Breast epithelium (tissue), 4 donors: ENCODE results near the gene DUS3L. TPM values are rescaled to one million over a fixed set of nuclear protein-coding genes. Genes with fewer than 3 reads are reported as not detected.

ENCODE experiments used
- DNase-seq, 2 donors: peaks; one replicate each; pipeline ENCODE4 v3.0.0-alpha.2; 2019; ENCODE audit warnings: low spot score in 2 of 2
- H3K27ac ChIP-seq, 2 donors: fragments of 200-600 bp; sonication (generic) in 1 of 2; one replicate each; pipeline ENCODE4 v1.5.1; 2016 to 2019; ENCODE audit warnings: mild to moderate bottlenecking in 1 of 2
- H3K27me3 ChIP-seq, 2 donors: fragments of 200-600 bp; sonication (generic) in 1 of 2; one replicate each; pipeline versions ENCODE4 v1.5.1 to v1.6.0; 2017 to 2019; ENCODE audit warnings: control low read depth in 1 of 2, mild to moderate bottlenecking in 1 of 2
- H3K36me3 ChIP-seq: fragments of 200-600 bp; one replicate; pipeline ENCODE4 v1.5.1; 2019
- H3K4me1 ChIP-seq, 2 donors: fragments of 200-600 bp; sonication (generic); one replicate each; pipeline ENCODE4 v1.5.1; 2016 to 2019; ENCODE audit warnings: control low read depth in 1 of 2
- H3K4me3 ChIP-seq, 3 donors: fragments of 200-600 bp; sonication (generic); 1 replicate in 2 of 3; 2 replicates in 1 of 3; pipeline ENCODE4 v1.5.1; 2016 to 2019; ENCODE audit warnings: mild to moderate bottlenecking in 3 of 3, moderate library complexity in 2 of 3
- H3K9me3 ChIP-seq, 2 donors: fragments of 200-600 bp; sonication (generic) in 1 of 2; one replicate each; pipeline ENCODE4 v1.5.1; 2016 to 2019; ENCODE audit warnings: control low read depth in 1 of 2
- POLR2A ChIP-seq: fragments of 450-650 bp; IDR thresholded peaks from one replicate; pipeline ENCODE4 v1.6.1; 2016; ENCODE audit warnings: antibody characterized with exemption, mild to moderate bottlenecking, moderate library complexity
- POLR2AphosphoS5 ChIP-seq, 3 donors: sonication (generic); formaldehyde crosslinking; IDR thresholded peaks; one replicate each; pipeline ENCODE4 v1.6.1; 2017; ENCODE audit warnings: antibody characterized with exemption in 3 of 3
- intact Hi-C: fragments of 100-400 bp; cut with DNase I; formaldehyde crosslinking; loops from one replicate; pipeline ENCODE4 v1.15.1; 2023; ENCODE audit warnings: low total_unique reads
- total RNA-seq, 3 donors: library from RNA; depleted of rRNA; stranded (reverse); fragments of >200 nt; gene quantifications; one replicate each; pipeline ENCODE4 v1.1.0, GENCODE V29; 2016
- TF ChIP-seq, protein P1 (sequence below), 3 donors: fragments of 450-650 bp; IDR thresholded peaks; one replicate each; pipeline ENCODE4 v1.5.1; 2016 to 2017; ENCODE audit warnings: antibody characterized with exemption in 3 of 3, mild to moderate bottlenecking in 3 of 3, moderate library complexity in 3 of 3

DUS3L gene
- total RNA-seq, 3 donors from 2014 or later = 28.8 to 44.9 (median 37.2) TPM

DNA sequence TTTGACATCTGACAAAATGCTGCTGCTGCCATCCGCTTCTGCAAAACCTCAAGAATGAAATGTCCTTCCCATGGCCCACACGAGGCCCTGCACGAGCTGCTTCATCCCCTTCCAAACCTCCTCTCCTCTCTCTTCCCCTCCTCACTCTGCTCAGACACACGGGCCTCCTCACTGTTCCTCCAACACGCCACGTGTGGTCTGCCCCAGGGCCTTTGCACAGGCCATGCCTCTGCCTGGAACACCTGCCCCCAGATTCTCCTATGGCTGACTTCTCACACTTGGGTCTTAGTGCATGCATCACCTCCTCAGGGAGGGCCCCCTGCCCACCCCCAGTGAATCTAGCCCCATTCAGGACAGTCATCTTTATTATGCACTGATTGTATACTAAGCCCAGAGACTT is 29.8 kb upstream of the DUS3L start:
- Histone ChIP-seq H3K27me3 (no peaks in the 10 kb centered on the region), H3K4me3 (no peak overlapping the region), H3K4me1 (no peaks in the 10 kb centered on the region), H3K27ac (no peak overlapping the region), H3K36me3 (no peaks in the 10 kb centered on the region), H3K9me3 (no peaks in the 10 kb centered on the region)
- no peak for DNase-seq
- intact Hi-C loops = no loop called here
- TF ChIP-seq, protein P1, sequence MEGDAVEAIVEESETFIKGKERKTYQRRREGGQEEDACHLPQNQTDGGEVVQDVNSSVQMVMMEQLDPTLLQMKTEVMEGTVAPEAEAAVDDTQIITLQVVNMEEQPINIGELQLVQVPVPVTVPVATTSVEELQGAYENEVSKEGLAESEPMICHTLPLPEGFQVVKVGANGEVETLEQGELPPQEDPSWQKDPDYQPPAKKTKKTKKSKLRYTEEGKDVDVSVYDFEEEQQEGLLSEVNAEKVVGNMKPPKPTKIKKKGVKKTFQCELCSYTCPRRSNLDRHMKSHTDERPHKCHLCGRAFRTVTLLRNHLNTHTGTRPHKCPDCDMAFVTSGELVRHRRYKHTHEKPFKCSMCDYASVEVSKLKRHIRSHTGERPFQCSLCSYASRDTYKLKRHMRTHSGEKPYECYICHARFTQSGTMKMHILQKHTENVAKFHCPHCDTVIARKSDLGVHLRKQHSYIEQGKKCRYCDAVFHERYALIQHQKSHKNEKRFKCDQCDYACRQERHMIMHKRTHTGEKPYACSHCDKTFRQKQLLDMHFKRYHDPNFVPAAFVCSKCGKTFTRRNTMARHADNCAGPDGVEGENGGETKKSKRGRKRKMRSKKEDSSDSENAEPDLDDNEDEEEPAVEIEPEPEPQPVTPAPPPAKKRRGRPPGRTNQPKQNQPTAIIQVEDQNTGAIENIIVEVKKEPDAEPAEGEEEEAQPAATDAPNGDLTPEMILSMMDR (IDR thresholded peaks at IDR 0.05) = no peak
- TF ChIP-seq POLR2A (no peak), POLR2AphosphoS5 (IDR thresholded peaks at IDR 0.05) (no peak)

- no peaks in the 10 kb centered on the region for H3K27me3 ChIP-seq
- H3K36me3 ChIP-seq = no peaks in the 10 kb centered on the region
- no peaks in the 10 kb centered on the region for H3K9me3 ChIP-seq
- H3K27ac ChIP-seq = no peak overlapping the region
- no peaks in the 10 kb centered on the region for H3K4me1 ChIP-seq
- no peak overlapping the region for H3K4me3 ChIP-seq
- intact Hi-C loops = no loop called here
- TF ChIP-seq, protein P1 (IDR thresholded peaks at IDR 0.05) = no peak
- TF ChIP-seq POLR2AphosphoS5 (IDR thresholded peaks at IDR 0.05) (no peak), POLR2A (no peak)
- DNase-seq = no peak
These were observed 27.6 kb upstream of the DUS3L start for GRCh38 chr19:5818594-5818993.

- Histone ChIP-seq H3K27me3 (no peaks in the 10 kb centered on the region), H3K4me3 (no peak overlapping the region), H3K36me3 (no peaks in the 10 kb centered on the region), H3K27ac (no peak overlapping the region), H3K4me1 (no peaks in the 10 kb centered on the region), H3K9me3 (no peaks in the 10 kb centered on the region)
- TF ChIP-seq, protein P1 (IDR thresholded peaks at IDR 0.05) = no peak
- no peak for TF ChIP-seq POLR2A
- TF ChIP-seq POLR2AphosphoS5 (IDR thresholded peaks at IDR 0.05) = no peak
- intact Hi-C loops = no loop called here
- no peak for DNase-seq
These were observed 26.3 kb upstream of the DUS3L start for GRCh38 chr19:5817218-5817617.

DNA sequence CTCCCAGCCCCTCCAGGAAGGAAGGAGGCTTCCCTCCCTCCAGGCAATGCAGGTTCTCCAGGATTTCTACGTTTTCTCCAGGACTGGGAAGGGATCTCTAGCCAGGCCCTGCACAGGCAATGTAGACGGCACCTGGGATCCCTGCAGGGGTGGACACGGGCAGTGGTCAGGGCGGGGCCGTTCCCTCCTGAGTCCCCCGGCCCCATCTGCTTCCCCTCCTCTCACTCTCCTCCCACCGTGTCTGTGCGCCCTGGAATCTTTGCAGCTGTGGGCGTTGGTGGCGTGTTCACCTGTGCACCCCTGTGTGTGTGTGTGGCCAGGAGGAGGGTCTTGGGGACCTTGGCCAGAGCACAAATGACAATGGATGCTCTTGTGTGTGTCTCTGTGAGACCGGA is 23.9 kb upstream of the DUS3L start:
- TF ChIP-seq, protein P1 (IDR thresholded peaks at IDR 0.05) = no peak
- no peak for TF ChIP-seq POLR2AphosphoS5 (IDR thresholded peaks at IDR 0.05)
- TF ChIP-seq POLR2A = no peak
- Histone ChIP-seq H3K4me1 (no peaks in the 10 kb centered on the region), H3K27ac (no peak overlapping the region), H3K27me3 (no peaks in the 10 kb centered on the region), H3K9me3 (no peaks in the 10 kb centered on the region), H3K4me3 (no peak overlapping the region), H3K36me3 (no peaks in the 10 kb centered on the region)
- intact Hi-C loops = no loop called here
- DNase-seq = no peak

DNA sequence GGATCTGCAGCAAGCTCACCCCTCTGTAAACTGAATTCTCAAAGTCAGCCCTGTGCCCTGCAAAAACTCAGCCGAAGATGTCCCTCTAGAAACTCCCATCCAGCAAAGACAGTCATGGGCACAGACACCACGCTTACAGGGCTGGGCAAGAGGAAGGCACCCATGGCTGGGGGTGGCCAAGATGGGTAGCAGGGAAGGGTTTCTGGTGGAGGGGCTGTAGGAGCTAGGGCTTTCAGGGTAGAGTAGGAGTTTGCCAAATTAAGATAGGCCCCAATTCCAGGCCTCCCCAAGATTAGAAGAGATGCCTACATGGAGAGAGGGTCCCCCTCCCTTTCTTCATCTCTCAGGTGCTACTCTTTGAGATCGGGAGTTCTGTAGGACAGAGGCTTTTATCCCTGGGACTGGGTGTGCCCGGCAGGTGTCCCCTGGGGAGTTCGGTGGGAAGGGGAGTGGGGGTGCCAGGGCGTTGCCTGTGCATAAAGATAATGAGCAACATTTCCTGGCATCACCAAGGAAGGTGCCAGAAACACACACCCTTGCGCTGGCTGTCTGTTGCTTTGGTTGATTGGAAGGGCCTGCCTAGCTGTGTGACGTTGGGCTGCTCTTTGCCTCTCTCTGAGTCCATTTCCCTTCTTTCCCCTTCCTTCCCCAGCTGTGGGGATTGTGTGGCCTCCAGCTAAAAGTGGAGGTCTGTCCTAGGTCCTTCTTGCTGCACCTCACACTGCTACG is 23.3 kb upstream of the DUS3L start:
- no peaks in the 10 kb centered on the region for H3K4me1 ChIP-seq
- H3K27me3 ChIP-seq = no peaks in the 10 kb centered on the region
- no peak overlapping the region for H3K27ac ChIP-seq
- H3K36me3 ChIP-seq = no peaks in the 10 kb centered on the region
- H3K4me3 ChIP-seq = no peak overlapping the region
- H3K9me3 ChIP-seq = no peaks in the 10 kb centered on the region
- intact Hi-C loops = no loop called here
- TF ChIP-seq, protein P1 (IDR thresholded peaks at IDR 0.05) = no peak
- TF ChIP-seq POLR2A = no peak
- no peak for TF ChIP-seq POLR2AphosphoS5 (IDR thresholded peaks at IDR 0.05)
- DNase-seq = no peak
